DND-41 (cell line): Measurements from ENCODE around the gene TOR3A.

Source experiments
- ATAC-seq: fragments of 200-7000 bp; cut with Tn5 transposase; 3 replicates; pipeline ENCODE4 v1.9.1; 2021; ENCODE audit warnings: low read depth; ENCODE audit not compliant: insufficient read depth
- DNase-seq: peaks from one replicate; pipeline ENCODE4 v3.0.0-alpha.2; 2020
- H2AFZ ChIP-seq: 2 replicates; pipeline ENCODE4 v1.6.0; 2012; ENCODE audit warnings: low read depth, low read length
- H3K27ac ChIP-seq: 2 replicates; pipeline ENCODE4 v1.5.1; 2012; ENCODE audit warnings: low read length, inconsistent platforms
- H3K27me3 ChIP-seq: fragments of 200-600 bp; sonication (generic); 2 replicates; pipeline ENCODE4 v1.6.0; 2012; ENCODE audit warnings: low read length, mild to moderate bottlenecking, inconsistent platforms; ENCODE audit not compliant: insufficient read depth, poor library complexity
- H3K36me3 ChIP-seq: 2 replicates; pipeline ENCODE4 v1.5.1; 2012; ENCODE audit warnings: low read length, inconsistent platforms; ENCODE audit not compliant: insufficient read depth
- H3K4me1 ChIP-seq: 2 replicates; pipeline ENCODE4 v1.5.1; 2012; ENCODE audit warnings: mild to moderate bottlenecking, low read length; ENCODE audit not compliant: insufficient read depth
- H3K4me2 ChIP-seq: 2 replicates; pipeline ENCODE4 v1.6.0; 2012; ENCODE audit warnings: mild to moderate bottlenecking, moderate library complexity, low read length, inconsistent platforms; ENCODE audit not compliant: insufficient read depth
- H3K4me3 ChIP-seq, 2 experiments: fragments of 200-600 bp in 1 of 2; shearing (Covaris generic) in 1 of 2; 2 replicates each; pipeline ENCODE4 v1.5.1; 2012 to 2016; ENCODE audit warnings: inconsistent platforms in 2 of 2, low read length in 2 of 2, mild to moderate bottlenecking in 2 of 2, low read depth in 1 of 2, moderate library complexity in 1 of 2
- H3K79me2 ChIP-seq: 2 replicates; pipeline ENCODE4 v1.6.0; 2012; ENCODE audit warnings: low read length, inconsistent platforms; ENCODE audit not compliant: insufficient read depth
- H3K9ac ChIP-seq: 2 replicates; pipeline ENCODE4 v1.6.0; 2012; ENCODE audit warnings: low read depth, mild to moderate bottlenecking, inconsistent platforms, low read length, moderate library complexity
- H3K9me3 ChIP-seq: 2 replicates; pipeline ENCODE4 v1.5.1; 2012; ENCODE audit warnings: low read length, moderate library complexity, mild to moderate bottlenecking, inconsistent platforms; ENCODE audit not compliant: insufficient read depth, severe bottlenecking
- H4K20me1 ChIP-seq: 2 replicates; pipeline ENCODE4 v1.6.0; 2012; ENCODE audit warnings: low read length; ENCODE audit not compliant: insufficient read depth
- EZH2 ChIP-seq: IDR thresholded peaks from 3 replicates; pipeline ENCODE4 v1.6.1; 2012; ENCODE audit warnings: borderline replicate concordance, low read depth, mild to moderate bottlenecking, moderate library complexity, low read length, inconsistent platforms; ENCODE audit not compliant: severe bottlenecking
- TF ChIP-seq, protein P1 (sequence below): IDR thresholded peaks from 2 replicates; pipeline ENCODE4 v1.5.1; 2012; ENCODE audit warnings: borderline replicate concordance, low read length, moderate library complexity, mild to moderate bottlenecking; ENCODE audit not compliant: poor library complexity, severe bottlenecking; ENCODE audit errors: extremely low read depth

Gene TOR3A

DNA sequence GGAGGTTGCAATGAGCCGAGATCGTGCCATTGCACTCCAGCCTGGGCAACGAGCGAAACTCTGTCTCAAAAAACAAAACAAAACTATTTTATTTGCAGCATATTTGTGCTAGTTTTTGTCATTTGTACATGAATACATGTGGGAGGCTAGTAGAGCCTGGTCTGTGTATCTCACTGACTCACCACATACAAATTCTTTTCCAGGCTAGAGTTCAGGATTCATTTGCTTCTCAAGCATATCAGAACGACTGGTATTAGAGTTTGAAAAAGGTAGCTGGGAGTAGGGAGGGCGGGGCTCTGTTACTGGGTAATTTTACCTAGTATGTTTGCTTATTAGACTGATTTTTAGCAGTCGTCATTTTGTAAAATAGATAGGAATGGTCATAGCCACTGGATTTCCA, 4.5 kb upstream of the TOR3A start:
- Histone ChIP-seq H3K27ac (no peak overlapping the region), H3K36me3 (peaks cover 13% of the 10 kb centered on the region), H3K4me1 (peaks cover 14% of the 10 kb centered on the region), H3K4me2 (no peak overlapping the region), H3K9ac (no peak overlapping the region), H3K4me3 (no peak overlapping the region), H4K20me1 (no peaks in the 10 kb centered on the region), H3K79me2 (peaks cover 5% of the 10 kb centered on the region), H3K9me3 (no peaks in the 10 kb centered on the region), H2AFZ (no peak overlapping the region), H3K27me3 (no peaks in the 10 kb centered on the region)
- DNase-seq (no peak), ATAC-seq (no peak)
- no peak for TF ChIP-seq EZH2
- TF ChIP-seq, protein P1, sequence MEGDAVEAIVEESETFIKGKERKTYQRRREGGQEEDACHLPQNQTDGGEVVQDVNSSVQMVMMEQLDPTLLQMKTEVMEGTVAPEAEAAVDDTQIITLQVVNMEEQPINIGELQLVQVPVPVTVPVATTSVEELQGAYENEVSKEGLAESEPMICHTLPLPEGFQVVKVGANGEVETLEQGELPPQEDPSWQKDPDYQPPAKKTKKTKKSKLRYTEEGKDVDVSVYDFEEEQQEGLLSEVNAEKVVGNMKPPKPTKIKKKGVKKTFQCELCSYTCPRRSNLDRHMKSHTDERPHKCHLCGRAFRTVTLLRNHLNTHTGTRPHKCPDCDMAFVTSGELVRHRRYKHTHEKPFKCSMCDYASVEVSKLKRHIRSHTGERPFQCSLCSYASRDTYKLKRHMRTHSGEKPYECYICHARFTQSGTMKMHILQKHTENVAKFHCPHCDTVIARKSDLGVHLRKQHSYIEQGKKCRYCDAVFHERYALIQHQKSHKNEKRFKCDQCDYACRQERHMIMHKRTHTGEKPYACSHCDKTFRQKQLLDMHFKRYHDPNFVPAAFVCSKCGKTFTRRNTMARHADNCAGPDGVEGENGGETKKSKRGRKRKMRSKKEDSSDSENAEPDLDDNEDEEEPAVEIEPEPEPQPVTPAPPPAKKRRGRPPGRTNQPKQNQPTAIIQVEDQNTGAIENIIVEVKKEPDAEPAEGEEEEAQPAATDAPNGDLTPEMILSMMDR: no peak

DNA sequence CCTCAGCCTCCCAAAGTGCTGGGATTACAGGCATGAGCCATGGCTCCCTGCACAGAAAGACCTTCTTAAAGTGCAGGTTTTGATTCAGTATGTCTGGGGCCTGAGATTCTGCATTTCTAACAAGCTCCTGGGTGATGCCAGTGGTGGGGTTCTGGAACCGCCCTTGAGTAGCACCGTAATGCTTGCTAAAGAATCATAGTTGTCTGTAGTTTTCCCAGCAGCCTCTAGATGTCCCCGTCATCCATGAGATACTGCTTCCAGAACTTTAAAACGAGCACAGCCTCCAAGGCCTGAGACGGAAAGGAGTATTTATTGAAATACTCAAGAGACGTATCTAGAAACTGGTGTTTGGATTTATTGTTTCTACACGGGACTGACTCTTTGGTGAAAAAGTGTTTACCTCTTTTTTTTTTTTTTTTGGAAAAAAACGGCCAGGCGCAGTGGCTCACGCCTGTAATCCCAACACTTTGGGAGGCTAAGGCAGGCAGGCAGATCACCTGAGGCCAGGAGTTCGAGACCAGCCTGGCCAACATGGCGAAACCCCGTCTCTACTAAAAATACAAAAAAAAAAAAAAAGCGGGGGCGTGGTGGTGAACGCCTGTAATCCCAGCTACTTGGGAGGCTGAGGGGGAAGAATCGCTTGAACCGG, 2.6 kb upstream of the TOR3A start:
- peaks cover 8% of the 10 kb centered on the region for H3K36me3 ChIP-seq
- H3K9ac ChIP-seq: no peak overlapping the region
- no peak for TF ChIP-seq EZH2
- TF ChIP-seq, protein P1: peak; percentile 86
- peaks cover 23% of the 10 kb centered on the region for H3K79me2 ChIP-seq
- peaks cover 31% of the 10 kb centered on the region for H3K4me1 ChIP-seq
- peaks cover 9% of the 10 kb centered on the region for H4K20me1 ChIP-seq
- no peak overlapping the region for H3K4me2 ChIP-seq
- no peak overlapping the region for H2AFZ ChIP-seq
- H3K4me3 ChIP-seq: no peak overlapping the region
- peak; percentile 48 for ATAC-seq
- H3K27ac ChIP-seq: no peak overlapping the region
- peak; percentile 68 for DNase-seq
- no peaks in the 10 kb centered on the region for H3K27me3 ChIP-seq
- no peaks in the 10 kb centered on the region for H3K9me3 ChIP-seq

GRCh38 chr1:179080866-179081686, 794 bp upstream of the TOR3A start:
- TF ChIP-seq, protein P1: no peak
- no peak for TF ChIP-seq EZH2
- ATAC-seq (peak; percentile 43; the same call in 2 of the 3 replicates), DNase-seq (no peak)
- Histone ChIP-seq H3K27ac (peak overlapping the region; percentile 91), H3K4me1 (peaks cover 44% of the 10 kb centered on the region), H3K79me2 (peaks cover 39% of the 10 kb centered on the region), H3K9ac (peak overlapping the region; percentile 98), H3K4me2 (peak overlapping the region; percentile 98), H3K36me3 (peaks cover 22% of the 10 kb centered on the region), H3K4me3 (peak overlapping the region; percentile 90 to 91; a peak in 3 of 4 replicates), H2AFZ (peak overlapping the region; percentile 87), H4K20me1 (peaks cover 22% of the 10 kb centered on the region), H3K27me3 (no peaks in the 10 kb centered on the region), H3K9me3 (no peaks in the 10 kb centered on the region)
